ENCODE results near the gene CCDC60. TPM values are rescaled to one million over a fixed set of nuclear protein-coding genes. Genes with fewer than 3 reads are reported as not detected.

The CCDC60 gene
- total RNA-seq, 1 experiment from 2014 or later: not detected

Other genes with a start within 250 kb of the CCDC60 start
- gene HSPB8, start 155.8 kb upstream of the CCDC60 start, total RNA-seq (2014; rRNA removed; shearing (Covaris generic)): 35.8 and 36.9 TPM in 2 replicates